BLaER1 (cell line): ENCODE measurements around the gene SLC6A16.

Source experiments
- H3K27ac ChIP-seq: shearing (Covaris generic); formaldehyde crosslinking; 2 replicates; pipeline ENCODE4 v1.8.1; 2022
- H3K27me3 ChIP-seq: shearing (Covaris generic); formaldehyde crosslinking; 2 replicates; pipeline ENCODE4 v1.8.1; 2022
- H3K36me3 ChIP-seq: shearing (Covaris generic); formaldehyde crosslinking; 2 replicates; pipeline ENCODE4 v1.8.1; 2022
- H3K4me1 ChIP-seq: shearing (Covaris generic); formaldehyde crosslinking; 2 replicates; pipeline ENCODE4 v1.8.1; 2022
- H3K4me2 ChIP-seq: shearing (Covaris generic); formaldehyde crosslinking; 2 replicates; pipeline ENCODE4 v1.8.1; 2022
- H3K4me3 ChIP-seq: shearing (Covaris generic); formaldehyde crosslinking; 2 replicates; pipeline ENCODE4 v1.8.1; 2022
- H3K9ac ChIP-seq: shearing (Covaris generic); formaldehyde crosslinking; 2 replicates; pipeline ENCODE4 v1.8.1; 2022
- H3K9me3 ChIP-seq: shearing (Covaris generic); formaldehyde crosslinking; 2 replicates; pipeline ENCODE4 v1.8.1; 2022
- H4K20me1 ChIP-seq: shearing (Covaris generic); formaldehyde crosslinking; 2 replicates; pipeline ENCODE4 v1.8.1; 2022
- Cebpa-rat ChIP-seq: shearing (Covaris generic); IDR thresholded peaks from 2 replicates; pipeline ENCODE4 v1.8.1; 2022

Gene SLC6A16

GRCh38 chr19:49362048-49362928 is 37.3 kb upstream of the SLC6A16 start, which contains the start of gene TEAD2:
Gene TEAD2 (minus strand): TSS chr19:49362416. CDS start chr19:49360075, 2,341 bp downstream.
- Histone ChIP-seq H4K20me1 (no peaks in the 10 kb centered on the region; the same call in 1 of the 2 replicates), H3K9me3 (peaks cover 10% of the 10 kb centered on the region), H3K27ac (no peak within 1 kb of the TSS), H3K4me3 (no peak within 1 kb of the TSS), H3K9ac (no peak within 1 kb of the TSS), H3K27me3 (peaks cover 61% of the 10 kb centered on the region), H3K4me1 (no peaks in the 10 kb centered on the region), H3K36me3 (no peaks in the 10 kb centered on the region), H3K4me2 (no peak within 1 kb of the TSS)
- TF ChIP-seq Cebpa-rat = no peak

GRCh38 chr19:49361438-49362047 is 36.6 kb upstream of the SLC6A16 start:
- H3K4me2 ChIP-seq = no peak overlapping the region
- H3K4me3 ChIP-seq = no peak overlapping the region
- H3K27me3 ChIP-seq = peaks cover 67% of the 10 kb centered on the region
- H3K4me1 ChIP-seq = no peaks in the 10 kb centered on the region
- no peak for TF ChIP-seq Cebpa-rat
- H3K27ac ChIP-seq = no peak overlapping the region
- H4K20me1 ChIP-seq = no peaks in the 10 kb centered on the region; the same call in 1 of the 2 replicates
- H3K9ac ChIP-seq = no peak overlapping the region
- H3K9me3 ChIP-seq = peaks cover 10% of the 10 kb centered on the region
- H3K36me3 ChIP-seq = no peaks in the 10 kb centered on the region

- Histone ChIP-seq H3K4me2 (no peak overlapping the region), H3K4me1 (peaks cover 14% of the 10 kb centered on the region), H3K36me3 (no peaks in the 10 kb centered on the region), H3K27ac (no peak overlapping the region), H4K20me1 (no peaks in the 10 kb centered on the region; the same call in 1 of the 2 replicates), H3K9me3 (peaks cover 10% of the 10 kb centered on the region), H3K4me3 (no peak overlapping the region), H3K9ac (no peak overlapping the region), H3K27me3 (peaks cover 75% of the 10 kb centered on the region)
- no peak for TF ChIP-seq Cebpa-rat
These were observed 35.1 kb upstream of the SLC6A16 start for GRCh38 chr19:49359851-49360820.

GRCh38 chr19:49357186-49357585 is 32.2 kb upstream of the SLC6A16 start:
- Histone ChIP-seq H3K4me1 (peaks cover 15% of the 10 kb centered on the region), H3K4me3 (no peak overlapping the region), H3K27me3 (peaks cover 47% of the 10 kb centered on the region), H3K9ac (no peak overlapping the region), H3K9me3 (no peaks in the 10 kb centered on the region), H3K27ac (no peak overlapping the region), H3K36me3 (no peaks in the 10 kb centered on the region), H4K20me1 (no peaks in the 10 kb centered on the region; the same call in 1 of the 2 replicates), H3K4me2 (no peak overlapping the region)
- no peak for TF ChIP-seq Cebpa-rat

GRCh38 chr19:49356382-49356781 is 31.4 kb upstream of the SLC6A16 start:
- Histone ChIP-seq H3K36me3 (no peaks in the 10 kb centered on the region), H3K9me3 (no peaks in the 10 kb centered on the region), H3K4me3 (no peak overlapping the region), H4K20me1 (no peaks in the 10 kb centered on the region; the same call in 1 of the 2 replicates), H3K4me2 (peak overlapping the region; percentile 61), H3K27me3 (peaks cover 39% of the 10 kb centered on the region), H3K4me1 (peaks cover 15% of the 10 kb centered on the region), H3K27ac (no peak overlapping the region), H3K9ac (no peak overlapping the region)
- TF ChIP-seq Cebpa-rat = no peak

- H3K36me3 ChIP-seq = no peaks in the 10 kb centered on the region
- H3K27ac ChIP-seq = no peak overlapping the region
- H3K4me1 ChIP-seq = peaks cover 15% of the 10 kb centered on the region
These were observed 30.9 kb upstream of the SLC6A16 start for GRCh38 chr19:49355909-49356353.

GRCh38 chr19:49349567-49349966 is 24.6 kb upstream of the SLC6A16 start:
- Histone ChIP-seq H3K9me3 (no peaks in the 10 kb centered on the region), H3K9ac (no peak overlapping the region), H3K4me1 (no peaks in the 10 kb centered on the region), H4K20me1 (no peaks in the 10 kb centered on the region), H3K4me3 (no peak overlapping the region), H3K27ac (no peak overlapping the region), H3K4me2 (no peak overlapping the region), H3K36me3 (no peaks in the 10 kb centered on the region), H3K27me3 (peaks cover 9% of the 10 kb centered on the region)
- TF ChIP-seq Cebpa-rat = no peak

More at GRCh38 chr19:49355909-49356353, 30.9 kb upstream of the SLC6A16 start:
- peak overlapping the region; percentile 61 for H3K4me2 ChIP-seq
- peaks cover 34% of the 10 kb centered on the region for H3K27me3 ChIP-seq
- TF ChIP-seq Cebpa-rat = no peak
- no peak overlapping the region for H3K4me3 ChIP-seq
- no peaks in the 10 kb centered on the region for H3K9me3 ChIP-seq
- no peak overlapping the region for H3K9ac ChIP-seq
- H4K20me1 ChIP-seq = no peaks in the 10 kb centered on the region

- H4K20me1 ChIP-seq = no peaks in the 10 kb centered on the region
- H3K4me2 ChIP-seq = no peak overlapping the region
- H3K27me3 ChIP-seq = peaks cover 17% of the 10 kb centered on the region; the same call in 1 of the 2 replicates
- no peaks in the 10 kb centered on the region for H3K36me3 ChIP-seq
- H3K27ac ChIP-seq = no peak overlapping the region
- no peaks in the 10 kb centered on the region for H3K9me3 ChIP-seq
- no peak overlapping the region for H3K9ac ChIP-seq
- no peak for TF ChIP-seq Cebpa-rat
- H3K4me1 ChIP-seq = no peaks in the 10 kb centered on the region
- H3K4me3 ChIP-seq = no peak overlapping the region
These were observed 23.6 kb upstream of the SLC6A16 start for GRCh38 chr19:49348305-49349189.
